GM10266 (cell line): ENCODE measurements around the gene TAS1R2.

Experiments
- DNase-seq: peaks from one replicate; pipeline ENCODE4 v3.0.0; 2012; ENCODE audit errors: extremely low spot score
- TF ChIP-seq, protein P1 (sequence below): IDR thresholded peaks from 2 replicates; pipeline ENCODE4 v1.5.1; 2012; ENCODE audit warnings: mild to moderate bottlenecking, low read depth; ENCODE audit not compliant: control insufficient read depth, insufficient read depth; ENCODE audit errors: missing control alignments

Gene TAS1R2

DNA sequence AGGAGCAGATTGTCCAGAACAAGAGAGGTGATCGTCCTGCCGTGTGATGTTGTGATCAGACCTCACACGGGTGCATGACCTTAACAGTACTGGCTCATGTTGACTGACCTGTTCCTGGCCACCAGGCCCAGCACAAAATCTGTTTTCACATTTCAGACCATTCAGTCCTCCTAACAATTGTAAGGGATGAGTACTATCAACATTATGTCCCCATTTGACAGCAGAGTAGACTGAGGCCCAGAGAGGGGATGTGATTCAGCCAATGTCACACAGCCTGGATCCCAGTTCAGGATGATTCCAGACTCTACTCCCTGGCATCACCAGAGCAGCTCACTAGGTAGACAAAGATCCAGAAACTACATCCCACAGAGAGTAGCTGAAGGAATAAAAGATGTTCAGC lies 7.4 kb upstream of the TAS1R2 start:
- no peak for DNase-seq
- TF ChIP-seq, protein P1, sequence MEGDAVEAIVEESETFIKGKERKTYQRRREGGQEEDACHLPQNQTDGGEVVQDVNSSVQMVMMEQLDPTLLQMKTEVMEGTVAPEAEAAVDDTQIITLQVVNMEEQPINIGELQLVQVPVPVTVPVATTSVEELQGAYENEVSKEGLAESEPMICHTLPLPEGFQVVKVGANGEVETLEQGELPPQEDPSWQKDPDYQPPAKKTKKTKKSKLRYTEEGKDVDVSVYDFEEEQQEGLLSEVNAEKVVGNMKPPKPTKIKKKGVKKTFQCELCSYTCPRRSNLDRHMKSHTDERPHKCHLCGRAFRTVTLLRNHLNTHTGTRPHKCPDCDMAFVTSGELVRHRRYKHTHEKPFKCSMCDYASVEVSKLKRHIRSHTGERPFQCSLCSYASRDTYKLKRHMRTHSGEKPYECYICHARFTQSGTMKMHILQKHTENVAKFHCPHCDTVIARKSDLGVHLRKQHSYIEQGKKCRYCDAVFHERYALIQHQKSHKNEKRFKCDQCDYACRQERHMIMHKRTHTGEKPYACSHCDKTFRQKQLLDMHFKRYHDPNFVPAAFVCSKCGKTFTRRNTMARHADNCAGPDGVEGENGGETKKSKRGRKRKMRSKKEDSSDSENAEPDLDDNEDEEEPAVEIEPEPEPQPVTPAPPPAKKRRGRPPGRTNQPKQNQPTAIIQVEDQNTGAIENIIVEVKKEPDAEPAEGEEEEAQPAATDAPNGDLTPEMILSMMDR: no peak

DNA sequence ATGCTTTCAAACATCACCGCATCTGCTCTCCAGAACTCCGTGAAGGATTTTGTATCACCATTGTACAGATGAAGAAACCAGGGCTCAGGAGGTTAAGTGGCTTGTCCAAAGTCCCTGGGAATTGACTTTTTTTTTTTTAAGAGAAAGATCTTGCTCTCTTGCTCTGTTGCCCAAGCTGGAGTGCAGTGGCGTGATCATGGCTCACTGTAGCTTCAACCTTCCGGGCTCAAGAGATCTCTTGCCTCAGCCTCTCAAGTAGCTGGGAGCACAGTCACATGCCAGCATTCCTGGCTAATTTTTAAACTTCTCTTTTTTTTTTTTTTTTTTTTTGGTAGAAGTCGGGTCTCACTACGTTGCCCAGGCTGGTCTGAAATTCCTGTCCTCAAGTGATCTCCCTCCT lies 6.9 kb upstream of the TAS1R2 start:
- TF ChIP-seq, protein P1: no peak
- no peak for DNase-seq

DNA sequence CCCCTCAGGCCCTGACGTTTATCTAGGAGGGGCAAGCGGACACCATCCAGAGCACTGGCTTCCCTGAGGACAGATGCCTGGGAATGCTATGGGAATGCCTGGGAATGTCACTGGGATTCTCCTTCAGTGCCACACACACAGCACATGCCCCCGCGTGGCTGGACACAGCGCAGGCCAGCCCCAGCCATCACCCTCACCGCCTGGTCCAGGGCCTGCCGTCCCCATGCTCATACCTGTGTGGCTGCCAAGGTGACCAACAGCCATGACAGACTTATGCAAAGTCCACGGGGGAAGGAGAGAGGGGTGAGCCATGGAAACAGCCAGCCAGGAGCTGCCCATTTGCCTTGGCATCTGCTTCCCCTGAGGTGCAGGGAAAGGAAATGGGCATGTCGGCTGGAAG lies 5.7 kb upstream of the TAS1R2 start:
- TF ChIP-seq, protein P1: no peak
- DNase-seq: no peak

DNA sequence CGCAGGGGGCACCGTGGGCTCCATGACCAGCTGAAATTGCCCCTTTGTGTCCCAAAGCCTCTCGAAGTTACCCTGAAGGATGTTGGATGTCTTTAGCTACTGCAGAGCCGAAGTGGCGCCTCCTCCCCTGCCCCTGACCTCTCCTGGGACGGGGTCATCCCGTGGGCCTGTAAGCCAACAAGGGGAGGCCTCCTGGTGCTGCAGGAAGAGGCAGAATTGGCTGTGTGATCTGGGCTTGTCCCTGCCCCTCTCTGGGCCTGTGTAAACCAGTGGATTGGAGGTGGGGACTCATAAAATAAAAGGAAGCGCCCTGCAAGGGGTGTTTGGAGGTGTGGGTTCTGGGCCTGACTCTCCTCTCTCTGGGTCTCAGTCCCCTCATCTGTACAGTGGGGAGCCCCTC lies 2.1 kb upstream of the TAS1R2 start:
- TF ChIP-seq, protein P1: no peak
- DNase-seq: no peak

DNA sequence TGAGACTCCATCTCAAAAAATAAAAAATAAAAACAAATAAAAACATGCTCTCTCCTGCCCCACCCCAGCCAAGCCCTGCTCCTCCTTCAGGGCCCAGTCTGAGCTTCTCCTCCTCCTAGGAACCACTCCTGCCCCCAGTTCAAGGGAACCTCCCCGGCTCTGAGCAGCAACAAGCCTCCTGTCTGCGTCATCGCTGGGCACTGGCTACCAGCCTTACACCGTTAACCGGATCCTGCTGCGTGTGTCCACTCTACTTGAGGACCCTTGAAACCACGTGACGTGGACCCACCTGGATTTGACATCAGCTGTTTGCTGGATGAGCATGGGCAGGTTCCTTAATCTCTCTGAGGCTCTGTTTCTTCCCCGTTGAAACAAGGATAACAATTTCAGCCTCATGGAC lies 1.6 kb upstream of the TAS1R2 start:
- TF ChIP-seq, protein P1: no peak
- DNase-seq: no peak

DNA sequence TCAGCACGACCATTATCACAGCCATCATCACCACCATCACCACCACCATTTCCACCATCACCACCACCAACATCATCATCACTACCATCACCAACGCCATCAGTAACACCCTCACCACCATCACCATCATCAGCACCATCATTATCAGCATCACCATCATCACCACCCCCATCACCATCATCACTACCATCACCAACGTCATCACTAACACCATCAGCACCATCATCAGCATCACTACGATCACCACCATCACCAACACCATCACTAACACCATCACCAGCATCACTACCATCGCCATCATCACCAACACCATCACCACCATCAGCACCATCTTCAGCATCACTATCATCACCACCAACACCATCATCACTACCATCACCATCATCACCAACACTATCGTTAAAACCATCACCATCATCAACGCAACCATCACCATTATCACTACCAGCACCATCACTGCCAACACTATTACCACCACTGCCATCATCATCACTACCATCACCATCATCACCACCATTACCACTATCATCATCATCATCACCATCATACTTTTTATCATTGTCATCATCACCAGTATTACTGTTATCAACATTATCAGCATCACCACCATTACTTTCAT lies 1.3 kb downstream of the TAS1R2 start:
- no peak for DNase-seq
- TF ChIP-seq, protein P1: no peak

DNA sequence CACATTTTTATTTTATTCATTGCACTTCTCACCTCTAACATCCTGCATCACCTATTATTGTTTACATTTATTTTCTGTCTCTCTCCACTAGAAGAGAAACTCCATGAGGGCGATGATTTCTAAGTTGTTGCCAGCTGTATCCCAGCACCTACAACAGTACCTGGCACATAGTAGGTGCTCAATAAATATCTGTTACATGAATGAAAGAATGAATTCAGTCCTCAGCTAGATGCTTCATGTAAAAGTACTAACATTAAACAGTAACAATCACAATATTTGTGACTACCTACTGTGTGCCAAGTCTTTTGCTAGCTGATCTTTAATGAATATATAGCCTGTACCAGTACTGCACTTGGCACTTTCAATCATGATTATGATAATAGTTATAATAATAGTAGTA lies 3.0 kb downstream of the TAS1R2 start:
- TF ChIP-seq, protein P1: no peak
- DNase-seq: no peak
